HG03460 (cell line): Measurements from ENCODE around the gene ITPR3.

ENCODE experiments used
- ATAC-seq: cut with Tn5 transposase; IDR thresholded peaks from one replicate; pipeline ENCODE4 v1.9.1; 2021; ENCODE audit not compliant: unreplicated experiment

The ITPR3 gene

DNA sequence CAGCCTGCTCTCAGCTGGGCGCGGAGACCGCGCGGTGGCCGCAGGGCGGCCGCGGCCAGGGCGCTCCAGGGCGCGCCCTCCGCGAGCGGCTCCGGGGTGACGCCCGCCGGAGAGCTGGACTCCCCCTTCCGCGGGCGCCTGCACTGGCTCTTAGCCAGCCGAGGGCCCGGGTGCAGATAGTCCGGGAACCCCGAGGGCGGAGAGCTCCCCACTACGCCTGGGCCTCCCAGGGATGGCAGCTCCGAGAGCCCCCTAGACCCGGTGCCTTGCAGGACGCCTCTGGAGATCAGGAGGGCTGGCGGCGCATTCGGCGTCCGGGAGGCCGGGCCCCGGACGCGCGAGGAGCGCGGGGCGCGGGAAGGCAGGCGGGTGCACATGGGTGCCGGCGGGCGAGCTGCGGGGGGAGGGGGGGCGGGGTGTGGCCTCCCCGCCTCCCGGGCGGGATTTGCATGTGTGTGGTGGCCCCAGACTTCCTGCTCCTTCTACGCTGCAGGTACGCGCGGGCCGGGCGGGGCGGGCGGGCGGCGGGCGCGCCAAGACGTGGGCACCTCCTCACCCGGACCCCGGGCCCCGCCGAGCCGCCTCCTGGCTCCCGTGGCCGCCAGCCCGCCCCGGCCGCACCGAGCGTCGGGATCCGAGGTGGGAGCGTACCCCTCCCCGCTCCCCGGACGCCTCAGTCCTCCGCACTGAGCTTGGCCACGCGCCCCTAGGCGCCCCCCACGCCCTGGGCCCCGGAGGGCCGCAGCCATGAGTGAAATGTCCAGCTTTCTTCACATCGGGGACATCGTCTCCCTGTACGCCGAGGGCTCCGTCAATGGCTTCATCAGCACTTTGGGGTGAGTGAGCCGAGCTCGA, at the start of gene ITPR3:
TSS of gene ITPR3 (plus strand) at position 467 of the 855 bp plus-strand sequence. CDS start at position 748, 281 bp downstream.
- ATAC-seq: peak; percentile 56

DNA sequence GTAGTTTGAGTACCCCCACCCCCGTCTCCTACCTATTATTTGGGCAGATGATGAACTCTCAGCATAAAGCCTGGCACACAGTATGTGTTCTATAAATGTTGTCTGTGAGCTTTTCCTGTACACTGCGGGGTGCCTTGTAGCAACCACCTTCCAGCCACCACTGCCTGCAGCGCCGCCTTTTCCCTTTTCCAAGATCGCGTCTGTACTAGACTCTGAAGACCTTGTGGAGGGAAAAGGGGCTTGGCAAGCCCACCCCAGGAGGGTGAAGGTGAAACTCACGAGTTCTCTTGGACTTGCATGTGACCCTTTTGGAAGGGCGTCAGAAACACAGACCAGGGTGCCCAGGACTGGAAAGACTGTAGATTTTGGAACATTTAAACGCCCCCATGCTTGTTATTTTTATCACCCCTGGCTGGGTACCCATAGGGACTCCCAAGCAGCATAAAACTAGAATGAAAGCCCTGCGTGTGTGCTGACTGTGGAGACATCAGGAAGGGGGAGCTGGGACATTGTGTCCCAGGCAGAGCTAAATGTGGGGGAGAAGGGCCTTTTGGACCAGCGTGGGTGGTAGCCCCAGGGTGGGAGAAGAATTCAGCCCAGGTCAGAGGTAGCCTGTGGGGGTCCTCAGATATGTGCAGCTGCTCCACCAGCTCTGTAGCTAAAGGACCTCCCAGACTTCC, 49.3 kb upstream of the ITPR3 start:
- ATAC-seq: no peak

GRCh38 chr6:33575211-33575610, 45.9 kb upstream of the ITPR3 start:
- ATAC-seq: no peak

DNA sequence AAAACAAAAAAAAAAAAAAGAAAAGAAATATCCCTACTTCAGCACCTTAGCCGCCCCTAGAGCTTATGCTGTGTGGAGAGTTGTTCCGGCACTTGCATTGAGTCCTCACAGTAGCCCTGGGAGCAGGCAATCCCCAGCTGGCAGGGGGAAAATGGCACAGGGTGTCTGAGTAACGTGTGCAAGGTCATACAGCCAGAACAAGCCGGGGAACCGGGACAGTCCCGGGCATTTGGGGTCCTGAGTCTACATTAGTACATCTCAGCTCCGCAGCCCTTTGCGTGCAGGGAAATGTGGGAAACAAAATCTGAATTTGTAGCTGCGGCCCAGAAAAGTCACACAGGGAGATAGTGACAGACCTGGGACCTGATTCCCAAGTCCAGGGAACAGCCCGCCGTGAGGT, 44.5 kb upstream of the ITPR3 start:
- ATAC-seq: no peak

DNA sequence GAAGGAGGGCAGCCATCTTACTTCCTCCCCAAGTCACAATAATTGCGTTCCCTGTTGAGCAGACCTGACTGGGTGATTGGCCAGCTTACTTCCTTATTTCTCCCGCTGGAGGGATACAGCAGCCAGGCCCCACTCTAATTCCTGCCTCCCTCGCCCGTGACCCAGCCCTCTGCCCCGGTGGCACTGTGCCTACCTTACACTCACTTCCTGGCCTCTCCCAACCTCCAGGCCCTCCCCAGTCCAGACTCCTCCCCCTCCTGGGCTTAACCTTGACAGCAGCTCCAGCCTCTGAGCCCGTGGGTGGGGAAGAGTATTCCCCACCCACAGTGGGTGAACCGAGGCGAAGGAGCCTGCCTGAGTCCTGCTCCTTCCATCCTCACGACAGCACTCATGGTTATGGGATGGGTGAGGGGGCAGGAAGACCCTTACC, 44.0 kb upstream of the ITPR3 start:
- no peak for ATAC-seq

DNA sequence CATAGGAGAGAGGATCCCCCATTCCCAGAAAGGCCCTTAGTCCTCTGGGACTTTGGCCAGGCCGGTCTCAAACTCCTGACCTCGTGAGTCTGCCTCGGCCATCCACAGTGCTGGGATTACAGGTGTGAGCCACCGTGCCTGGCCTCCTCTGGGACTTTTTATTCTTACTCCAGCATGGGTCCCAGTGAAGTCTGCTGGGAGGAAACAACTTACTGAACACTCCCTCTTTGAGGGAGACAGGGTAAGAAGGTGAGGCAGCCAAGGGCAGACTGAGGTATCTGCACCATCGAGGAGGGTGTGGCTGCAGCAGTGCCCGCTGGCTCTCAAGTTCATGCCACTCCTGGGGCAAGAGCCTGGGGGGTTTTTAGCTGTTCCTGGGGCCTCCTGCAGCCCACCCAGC, 43.4 kb upstream of the ITPR3 start:
- no peak for ATAC-seq

- no peak for ATAC-seq
Observed at GRCh38 chr6:33578164-33578563, 43.0 kb upstream of the ITPR3 start.

- ATAC-seq: no peak
Observed at GRCh38 chr6:33578588-33579011, 42.5 kb upstream of the ITPR3 start.

GRCh38 chr6:33579828-33580714, 41.1 kb upstream of the ITPR3 start, which contains the start of gene BAK1:
BAK1 (minus strand) TSS chr6:33580276; CDS start chr6:33577604, 2,672 bp downstream.
- peak; percentile 91 for ATAC-seq

DNA sequence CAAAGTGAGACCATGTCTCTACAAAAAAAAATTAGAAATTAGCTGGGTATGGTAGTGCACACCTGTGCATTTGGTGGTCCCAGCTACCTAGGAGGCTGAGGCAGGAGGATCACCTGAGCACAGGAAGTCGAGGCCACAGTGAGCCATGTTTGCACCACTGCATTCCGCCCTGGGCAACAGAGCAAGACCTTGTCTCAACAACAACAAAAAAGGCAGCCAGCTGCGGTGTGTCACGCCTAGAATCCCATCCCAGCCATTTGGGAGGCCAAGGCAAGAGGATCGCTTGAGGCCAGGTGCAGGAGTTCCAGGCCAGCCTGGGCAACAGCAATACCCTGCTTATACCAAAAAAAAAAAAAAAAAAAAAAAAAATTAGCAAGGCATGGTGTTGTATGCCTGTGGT, 39.9 kb upstream of the ITPR3 start:
- ATAC-seq: no peak

- ATAC-seq: no peak
Observed at GRCh38 chr6:33583591-33584155, 37.4 kb upstream of the ITPR3 start.

GRCh38 chr6:33584700-33585402, 36.3 kb upstream of the ITPR3 start:
- ATAC-seq: no peak

DNA sequence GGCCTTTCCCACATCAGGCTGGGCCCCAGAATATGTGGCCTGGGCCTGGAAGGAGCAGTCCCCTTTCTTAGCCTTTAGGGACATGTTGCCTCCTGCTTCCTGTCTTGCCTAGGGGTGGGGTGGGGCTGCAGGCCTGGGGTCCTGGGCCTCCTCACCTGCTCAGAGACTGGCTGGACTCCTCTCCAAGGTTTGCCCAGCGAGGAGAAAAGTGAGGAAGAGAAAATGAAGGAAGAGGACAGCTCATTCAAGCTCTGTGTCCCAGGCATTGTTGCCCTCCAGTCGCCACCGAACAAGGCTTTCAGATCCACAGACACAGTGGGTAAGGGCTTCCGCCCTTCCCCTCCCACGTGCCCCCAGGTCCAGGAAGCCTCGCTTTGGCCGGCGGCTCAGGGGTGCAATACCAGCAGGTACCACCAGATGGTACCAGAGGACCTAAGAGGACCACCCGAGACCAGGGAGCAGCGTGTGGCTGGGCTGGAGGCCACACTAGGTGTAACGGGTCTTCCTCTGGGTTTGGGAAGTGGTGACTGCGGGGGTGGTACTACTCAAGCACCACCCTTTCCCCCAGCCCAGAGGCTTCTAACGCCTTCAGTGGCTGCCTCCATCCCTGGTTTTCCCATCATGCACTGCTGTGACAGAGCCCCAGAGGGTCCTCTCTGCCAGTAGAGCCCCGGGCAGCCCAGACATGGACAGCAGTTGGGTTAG, 35.6 kb upstream of the ITPR3 start:
- peak; percentile 50 for ATAC-seq

- ATAC-seq: no peak
Observed at GRCh38 chr6:33586108-33586640, 34.9 kb upstream of the ITPR3 start.

DNA sequence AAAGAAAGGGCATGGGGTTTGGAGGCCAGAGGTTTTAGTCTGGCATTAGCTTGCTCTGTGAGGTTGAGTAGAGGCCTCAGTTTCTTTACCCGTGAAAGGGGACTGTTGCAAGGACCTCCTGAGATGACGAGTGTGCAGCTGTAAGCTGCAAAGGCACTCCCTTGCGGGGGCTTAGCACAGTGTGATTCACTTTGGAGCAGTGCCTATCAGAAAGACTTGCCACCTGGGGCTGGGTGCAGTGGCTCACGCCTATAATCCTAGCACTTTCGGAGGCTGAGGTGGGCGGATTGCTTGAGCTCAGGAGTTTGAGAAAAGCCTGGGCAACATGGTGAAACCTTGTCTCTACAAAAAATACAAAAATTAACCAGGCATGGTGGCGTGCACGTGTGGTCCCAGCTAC, 33.6 kb upstream of the ITPR3 start:
- ATAC-seq: no peak

GRCh38 chr6:33588894-33589293, 32.2 kb upstream of the ITPR3 start:
- ATAC-seq: no peak

DNA sequence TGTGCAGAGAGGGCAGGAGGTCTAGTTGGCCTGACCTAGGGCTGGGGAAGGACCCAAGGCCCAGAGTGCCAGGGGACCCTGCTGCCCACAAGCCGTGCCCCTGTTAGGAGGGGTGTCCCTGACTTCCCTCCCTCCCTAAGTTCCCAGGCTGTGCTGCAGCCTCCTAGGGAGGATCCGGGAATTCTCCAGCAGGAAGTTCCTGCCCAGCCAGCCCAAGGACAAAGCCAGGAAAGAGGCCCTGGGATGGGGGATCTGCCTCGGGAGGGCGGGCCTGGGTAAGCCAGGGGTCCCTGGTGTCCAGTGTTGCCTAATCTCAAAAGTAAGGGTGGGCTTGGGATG, 31.8 kb upstream of the ITPR3 start:
- ATAC-seq: no peak

- ATAC-seq: peak; percentile 37
Observed at GRCh38 chr6:33589731-33590530, 31.2 kb upstream of the ITPR3 start.
